GM19023 (cell line): Measurements from ENCODE around the gene DLST.
A peak's percentile ranks its signal among the peaks of the same experiment; 100 is the strongest.

ENCODE experiments used
- ATAC-seq: cut with Tn5 transposase; IDR thresholded peaks from one replicate; pipeline ENCODE4 v1.9.1; 2021; ENCODE audit warnings: mild to moderate bottlenecking, moderate library complexity; ENCODE audit not compliant: unreplicated experiment

Gene DLST

GRCh38 chr14:74859757-74860552, 21.8 kb upstream of the DLST start:
- no peak for ATAC-seq

GRCh38 chr14:74860899-74861733, 20.6 kb upstream of the DLST start:
- ATAC-seq = peak; percentile 55

GRCh38 chr14:74861734-74862090, 20.0 kb upstream of the DLST start:
- no peak for ATAC-seq

GRCh38 chr14:74863274-74863673, 18.4 kb upstream of the DLST start:
- ATAC-seq = no peak

- ATAC-seq = no peak
These were observed 17.5 kb upstream of the DLST start for GRCh38 chr14:74864198-74864597.

- no peak for ATAC-seq
These were observed 16.6 kb upstream of the DLST start for GRCh38 chr14:74865156-74865555.

GRCh38 chr14:74866708-74867389, 14.9 kb upstream of the DLST start:
- ATAC-seq = no peak

- ATAC-seq = no peak
These were observed 14.0 kb upstream of the DLST start for GRCh38 chr14:74867673-74868072.

- no peak for ATAC-seq
These were observed 13.0 kb upstream of the DLST start for GRCh38 chr14:74868739-74869138.

- ATAC-seq = no peak
These were observed 9.9 kb upstream of the DLST start for GRCh38 chr14:74871819-74872218.

- ATAC-seq = no peak
These were observed 6.5 kb upstream of the DLST start for GRCh38 chr14:74875204-74875603.

- ATAC-seq = no peak
These were observed 5.5 kb upstream of the DLST start, which contains the start of gene PROX2 for GRCh38 chr14:74875941-74876913. TSS of gene PROX2 (minus strand) at chr14:74876145. CDS start at chr14:74863834, 12,311 bp downstream.

- no peak for ATAC-seq
These were observed 2.1 kb upstream of the DLST start for GRCh38 chr14:74879427-74880182.

- peak; percentile 41 for ATAC-seq
These were observed 596 bp downstream of the DLST start for GRCh38 chr14:74882103-74882920.

GRCh38 chr14:74886001-74886400, 4.3 kb downstream of the DLST start:
- ATAC-seq = no peak

- ATAC-seq = no peak
These were observed 6.7 kb downstream of the DLST start for GRCh38 chr14:74888164-74889158.

- ATAC-seq = no peak
These were observed 8.5 kb downstream of the DLST start for GRCh38 chr14:74890262-74890661.

- ATAC-seq = no peak
These were observed 10.2 kb downstream of the DLST start for GRCh38 chr14:74891870-74892269.
